ENCODE results near the gene HOXD3.

Gene HOXD3

DNA sequence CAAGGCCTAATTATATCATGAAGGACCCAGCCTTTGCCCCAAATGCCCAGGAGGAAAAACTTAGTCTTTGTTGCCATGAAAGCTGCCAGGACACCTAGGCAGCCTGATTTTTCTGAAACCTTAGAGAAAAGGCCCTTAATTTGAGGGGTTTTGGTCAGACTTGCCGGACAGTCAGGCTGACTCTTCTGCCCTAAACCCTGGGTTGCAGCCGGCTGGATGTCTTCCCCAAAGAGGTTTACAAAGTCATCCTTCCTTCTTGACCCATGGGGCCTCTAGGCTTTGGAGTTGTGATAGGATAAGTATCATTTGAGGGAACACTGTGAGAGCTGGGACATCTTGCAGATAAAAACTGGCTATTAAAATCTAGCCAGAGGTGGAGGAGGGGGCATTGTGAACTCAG lies 28.9 kb downstream of the HOXD3 start:
- DNase-seq: no peak

DNA sequence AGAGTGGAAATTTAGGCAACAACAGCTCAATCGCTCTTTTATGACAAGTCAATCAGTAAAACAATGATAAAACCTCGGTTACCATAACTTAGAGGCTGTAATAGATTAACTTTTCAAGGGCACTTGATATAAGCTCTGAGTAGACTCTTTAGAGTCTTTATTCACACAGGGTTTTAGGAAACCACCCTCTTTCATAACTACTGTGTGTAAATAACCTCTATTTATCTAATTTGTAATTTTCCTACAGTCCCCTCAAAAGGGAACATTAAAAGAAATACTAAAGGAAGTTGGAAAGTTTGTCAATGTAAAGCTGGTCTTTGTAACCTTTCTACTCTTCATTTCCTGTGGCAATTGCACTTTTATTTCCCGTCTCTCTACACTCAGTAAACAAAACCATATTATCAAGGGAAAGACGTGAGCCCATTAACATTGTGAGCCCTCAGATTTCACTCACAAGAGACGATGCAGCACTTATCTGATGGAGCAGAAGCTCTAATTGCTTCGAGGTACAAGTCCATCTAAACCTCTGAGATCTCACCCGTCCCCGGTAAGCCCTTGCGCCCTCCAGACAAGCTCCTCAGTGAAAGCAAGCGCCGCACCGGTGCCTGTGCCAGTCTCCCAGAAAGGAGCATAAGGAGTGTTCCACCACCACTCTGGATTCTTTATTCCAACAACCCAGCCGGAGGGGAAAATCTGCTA lies 30.2 kb downstream of the HOXD3 start:
- no peak for DNase-seq

DNA sequence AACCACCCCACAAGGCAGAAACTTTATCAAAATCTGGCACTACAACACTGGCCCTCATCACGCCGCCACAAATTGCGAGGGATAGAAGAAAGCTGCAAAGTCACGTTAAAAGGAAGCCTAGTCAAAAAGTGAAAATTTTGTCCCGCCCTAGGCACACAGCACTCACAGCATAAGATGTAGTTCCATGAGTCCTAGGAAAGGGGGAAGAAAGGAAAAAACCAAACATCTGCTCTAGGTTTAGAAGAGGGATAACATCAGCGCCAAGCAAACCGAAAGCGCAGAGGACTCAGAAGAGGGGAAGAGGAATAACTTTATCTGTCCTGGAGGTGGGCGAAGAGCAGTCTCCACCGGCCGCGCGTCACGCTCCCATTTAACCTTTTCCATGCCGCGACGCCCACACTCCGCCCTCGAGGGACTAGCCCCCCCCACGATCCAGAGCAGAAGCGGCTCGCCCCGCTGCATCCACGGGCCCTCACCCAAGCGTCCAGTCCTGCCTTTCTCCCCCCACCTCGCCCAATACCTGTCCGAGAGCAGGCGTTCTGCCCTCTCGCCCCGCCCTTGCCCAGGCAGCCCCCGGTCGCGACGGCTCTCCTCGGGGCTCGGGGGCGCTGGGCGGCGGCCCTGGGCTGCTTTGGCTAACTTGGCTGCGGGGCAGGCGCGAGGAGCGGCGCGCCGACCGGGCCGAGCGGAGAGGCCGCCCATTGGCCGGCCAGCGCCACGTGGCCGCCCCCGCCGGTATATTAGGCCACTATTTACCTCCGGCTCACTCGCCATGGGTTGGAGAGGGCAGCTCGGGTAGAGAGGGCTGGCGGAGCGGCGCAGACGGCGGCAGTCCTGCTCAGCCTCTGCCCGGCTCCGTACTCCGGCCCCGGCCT lies 31.0 kb downstream of the HOXD3 start, which contains the start of gene HOXD1:
HOXD1 (plus strand) TSS at position 770 of the 875 bp plus-strand sequence. CDS start 134 bp downstream, outside the sequence.
- DNase-seq: no peak

DNA sequence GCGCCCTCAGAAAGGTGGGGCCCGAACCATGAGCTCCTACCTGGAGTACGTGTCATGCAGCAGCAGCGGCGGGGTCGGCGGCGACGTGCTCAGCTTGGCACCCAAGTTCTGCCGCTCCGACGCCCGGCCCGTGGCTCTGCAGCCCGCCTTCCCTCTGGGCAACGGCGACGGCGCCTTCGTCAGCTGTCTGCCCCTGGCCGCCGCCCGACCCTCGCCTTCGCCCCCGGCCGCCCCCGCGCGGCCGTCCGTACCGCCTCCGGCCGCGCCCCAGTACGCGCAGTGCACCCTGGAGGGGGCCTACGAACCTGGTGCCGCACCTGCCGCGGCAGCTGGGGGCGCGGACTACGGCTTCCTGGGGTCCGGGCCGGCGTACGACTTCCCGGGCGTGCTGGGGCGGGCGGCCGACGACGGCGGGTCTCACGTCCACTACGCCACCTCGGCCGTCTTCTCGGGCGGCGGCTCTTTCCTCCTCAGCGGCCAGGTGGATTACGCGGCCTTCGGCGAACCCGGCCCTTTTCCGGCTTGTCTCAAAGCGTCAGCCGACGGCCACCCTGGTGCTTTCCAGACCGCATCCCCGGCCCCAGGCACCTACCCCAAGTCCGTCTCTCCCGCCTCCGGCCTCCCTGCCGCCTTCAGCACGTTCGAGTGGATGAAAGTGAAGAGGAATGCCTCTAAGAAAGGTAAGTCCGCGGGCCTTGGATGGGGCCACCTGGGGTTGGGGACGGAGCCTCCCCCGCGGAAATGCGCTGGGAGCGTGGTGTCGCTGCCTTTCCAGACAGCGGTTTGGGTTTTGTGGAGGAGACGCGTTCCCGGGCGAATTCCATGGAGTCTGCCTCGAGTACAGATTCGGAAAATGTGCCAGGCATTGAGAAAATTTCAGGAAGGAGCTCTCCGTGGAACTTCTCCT lies 31.9 kb downstream of the HOXD3 start:
- DNase-seq: no peak

DNA sequence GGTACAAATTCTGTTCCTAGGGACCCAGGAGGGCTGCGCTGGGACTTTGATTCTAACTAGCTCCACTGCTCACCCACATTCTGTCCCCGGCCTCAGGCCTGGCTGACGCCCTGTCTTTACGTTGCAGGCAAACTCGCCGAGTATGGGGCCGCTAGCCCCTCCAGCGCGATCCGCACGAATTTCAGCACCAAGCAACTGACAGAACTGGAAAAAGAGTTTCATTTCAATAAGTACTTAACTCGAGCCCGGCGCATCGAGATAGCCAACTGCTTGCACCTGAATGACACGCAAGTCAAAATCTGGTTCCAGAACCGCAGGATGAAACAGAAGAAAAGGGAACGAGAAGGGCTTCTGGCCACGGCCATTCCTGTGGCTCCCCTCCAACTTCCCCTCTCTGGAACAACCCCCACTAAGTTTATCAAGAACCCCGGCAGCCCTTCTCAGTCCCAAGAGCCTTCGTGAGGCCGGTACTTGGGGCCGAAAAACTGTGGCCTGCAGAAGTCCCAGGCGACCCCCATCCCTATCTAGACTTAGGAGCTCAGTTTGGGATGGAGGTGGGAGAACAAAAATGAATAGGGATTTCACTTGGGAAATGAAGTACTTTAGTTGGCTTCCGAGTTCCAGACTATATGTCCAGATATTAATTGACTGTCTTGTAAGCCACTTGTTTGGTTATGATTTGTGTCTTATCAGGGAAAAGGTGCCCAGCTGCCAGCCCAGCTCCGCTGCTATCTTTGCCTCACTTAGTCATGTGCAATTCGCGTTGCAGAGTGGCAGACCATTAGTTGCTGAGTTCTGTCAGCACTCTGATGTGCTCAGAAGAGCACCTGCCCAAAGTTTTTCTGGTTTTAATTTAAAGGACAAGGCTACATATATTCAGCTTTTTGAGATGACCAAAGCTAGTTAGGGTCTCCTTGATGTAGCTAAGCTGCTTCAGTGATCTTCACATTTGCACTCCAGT lies 32.9 kb downstream of the HOXD3 start:
- DNase-seq: no peak

DNA sequence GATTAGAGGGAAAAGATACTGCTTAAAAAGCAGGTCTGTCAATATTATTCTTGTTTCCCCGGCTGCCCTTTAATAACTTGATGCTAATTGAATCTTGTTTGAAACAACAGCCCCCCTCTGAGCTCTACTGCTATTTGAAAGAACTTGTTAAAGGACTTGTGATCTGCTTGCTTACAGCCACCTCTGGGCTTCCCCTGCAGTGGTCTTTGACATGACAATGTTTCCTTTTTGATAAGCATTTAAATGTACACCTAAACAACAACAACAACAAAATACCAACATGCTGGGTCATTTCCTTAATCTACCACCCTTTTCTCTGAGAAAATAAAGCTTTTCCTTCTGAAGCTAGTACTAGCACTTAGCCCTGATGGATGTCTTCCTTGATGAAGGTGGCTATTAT lies 35.2 kb downstream of the HOXD3 start:
- no peak for DNase-seq

DNA sequence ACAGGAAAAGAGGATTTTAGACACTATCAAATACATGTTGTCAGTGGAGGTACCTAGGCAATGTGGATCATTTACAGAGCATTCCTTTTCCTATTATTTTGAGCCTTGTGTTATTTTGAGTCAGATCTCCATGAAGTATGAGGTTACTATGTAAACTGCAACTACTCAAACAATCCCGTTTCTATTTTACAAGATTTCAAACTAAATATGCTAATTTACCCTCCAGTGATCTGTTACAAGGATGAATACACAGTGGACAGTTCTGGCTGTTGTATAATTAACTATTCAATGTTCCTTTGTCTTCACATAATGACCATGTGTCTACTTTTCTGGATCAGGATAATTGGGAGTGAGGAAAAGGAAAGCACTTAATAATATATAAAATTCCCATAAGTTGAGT lies 35.9 kb downstream of the HOXD3 start:
- DNase-seq: no peak

DNA sequence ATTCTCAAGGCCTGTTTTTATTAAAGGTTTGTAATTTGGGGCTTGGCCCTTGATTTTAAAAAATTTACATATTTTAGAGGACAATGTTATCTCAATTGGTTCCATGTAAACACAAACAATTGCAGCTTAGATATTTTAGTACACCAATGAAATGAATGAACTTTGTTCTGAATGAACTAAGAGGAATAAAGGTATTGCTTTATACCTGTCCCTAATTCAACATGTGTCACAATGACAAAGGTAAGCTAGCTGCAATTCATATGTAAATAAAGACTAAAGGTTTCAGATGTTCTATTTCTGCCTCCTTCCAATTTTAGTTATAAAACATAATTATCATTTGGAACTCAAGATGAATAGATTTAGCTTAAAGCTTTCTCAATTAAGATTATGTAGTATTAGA lies 42.8 kb downstream of the HOXD3 start:
- no peak for DNase-seq

DNA sequence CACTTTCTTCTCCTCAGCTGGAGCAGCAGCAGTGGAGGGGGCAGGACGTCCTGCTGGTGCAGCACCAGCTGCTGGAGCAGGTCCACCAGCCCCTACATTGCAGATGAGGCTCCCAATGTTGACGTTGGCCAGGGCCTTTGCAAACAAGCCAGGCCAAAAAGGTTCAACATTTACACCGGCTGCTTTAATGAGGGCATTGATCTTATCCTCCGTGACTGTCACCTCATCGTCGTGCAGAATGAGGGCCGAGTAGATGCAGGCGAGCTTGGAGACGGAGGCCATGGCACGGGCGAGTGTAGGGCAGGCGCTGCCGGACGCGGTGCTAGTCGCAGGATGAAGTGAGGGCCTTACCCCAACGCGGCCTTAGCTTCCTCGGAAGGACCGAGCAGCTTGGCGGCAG lies 43.9 kb downstream of the HOXD3 start:
- DNase-seq: no peak

DNA sequence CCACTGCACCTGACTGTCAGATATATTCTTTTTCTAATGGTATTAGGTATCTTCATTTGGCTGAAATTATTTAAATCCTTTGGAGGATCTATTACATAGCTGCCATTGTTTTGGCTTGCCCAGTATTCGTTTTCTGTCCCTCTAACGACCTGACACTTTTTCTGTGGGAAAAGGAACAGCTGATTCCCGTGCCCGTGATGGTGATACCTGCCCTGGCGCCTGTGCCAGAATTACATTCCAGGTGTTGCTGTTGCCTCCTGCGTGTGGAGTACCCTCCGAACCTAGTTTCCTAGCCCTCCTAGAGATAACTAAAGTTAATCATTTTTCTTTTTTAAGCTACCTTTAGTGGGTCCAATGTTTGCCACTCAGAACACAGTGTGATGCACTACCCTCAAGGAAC lies 45.4 kb downstream of the HOXD3 start:
- no peak for DNase-seq

DNA sequence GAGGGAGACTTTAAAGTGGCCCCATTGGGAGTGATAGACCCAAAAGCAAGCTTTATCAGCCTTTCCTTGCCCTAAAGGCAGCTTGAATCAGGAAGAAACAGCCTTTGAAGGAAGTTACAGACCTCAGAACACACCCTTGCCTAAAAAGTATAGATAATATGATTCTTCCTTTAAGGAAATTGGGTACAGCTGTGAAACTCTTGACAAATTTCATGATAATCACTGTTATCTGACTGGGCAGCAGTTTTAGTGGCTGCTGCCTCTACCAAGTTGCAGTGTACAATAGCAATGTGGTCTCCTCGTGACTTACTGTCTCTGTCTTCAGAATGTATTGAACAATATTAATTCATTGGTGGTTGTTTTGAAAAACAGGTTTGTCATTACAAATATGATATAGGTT lies 48.0 kb downstream of the HOXD3 start:
- DNase-seq: no peak

DNA sequence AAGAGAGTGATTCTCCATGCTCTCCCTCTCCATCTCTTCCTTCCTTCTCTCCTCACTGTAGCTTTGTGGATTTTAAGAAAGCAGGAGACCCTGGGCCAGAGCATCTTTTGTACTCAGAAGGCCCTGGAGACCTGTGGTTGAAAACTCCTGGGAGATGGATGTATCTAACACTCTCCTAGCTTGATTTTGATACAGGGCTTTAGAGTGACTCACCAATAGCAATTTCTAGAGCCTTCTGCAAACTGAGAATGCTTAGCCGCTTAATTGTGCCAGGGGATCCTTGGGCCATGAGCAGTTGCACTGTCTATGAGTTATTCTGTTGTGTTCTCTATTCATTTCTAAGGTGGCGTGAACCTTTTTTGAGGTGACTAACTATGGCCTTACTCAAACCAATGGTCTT lies 49.0 kb downstream of the HOXD3 start:
- no peak for DNase-seq

DNA sequence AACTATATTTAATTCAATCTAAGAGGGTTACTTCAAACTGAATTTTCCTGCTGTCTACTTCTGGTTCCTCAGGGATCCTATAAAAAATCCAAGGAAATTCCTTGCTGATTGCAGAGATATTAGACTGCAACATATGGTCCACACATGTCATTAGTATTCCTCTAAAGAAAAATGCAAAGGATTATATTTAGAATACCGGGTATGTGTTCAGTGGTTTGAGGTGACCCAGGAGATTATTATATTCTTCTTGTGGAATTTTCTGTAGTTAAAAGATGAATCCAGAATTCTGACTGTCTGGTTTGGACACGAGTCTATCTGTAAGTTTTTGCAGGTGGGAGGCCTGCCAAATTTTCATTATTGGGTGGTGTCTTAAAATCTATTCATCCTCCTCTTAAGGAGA lies 49.6 kb downstream of the HOXD3 start:
- no peak for DNase-seq

DNA sequence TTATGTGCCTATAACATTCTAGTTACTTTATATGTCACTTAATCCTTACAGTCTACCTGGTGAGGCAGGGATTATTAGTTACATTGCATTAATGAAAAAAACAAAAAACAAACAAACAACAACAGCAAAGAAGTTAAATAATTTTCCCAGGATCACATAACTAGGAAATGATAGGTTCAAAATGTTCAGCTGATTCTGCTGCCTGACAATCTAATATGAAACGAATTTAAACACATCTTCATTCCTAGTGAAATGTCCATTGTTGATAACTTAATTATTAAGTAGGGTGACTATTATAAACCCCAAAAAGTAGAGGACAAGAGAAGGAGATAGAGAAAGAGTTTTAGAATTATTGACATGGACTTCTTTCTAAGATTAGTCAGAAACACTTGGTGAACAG lies 54.0 kb downstream of the HOXD3 start:
- no peak for DNase-seq

DNA sequence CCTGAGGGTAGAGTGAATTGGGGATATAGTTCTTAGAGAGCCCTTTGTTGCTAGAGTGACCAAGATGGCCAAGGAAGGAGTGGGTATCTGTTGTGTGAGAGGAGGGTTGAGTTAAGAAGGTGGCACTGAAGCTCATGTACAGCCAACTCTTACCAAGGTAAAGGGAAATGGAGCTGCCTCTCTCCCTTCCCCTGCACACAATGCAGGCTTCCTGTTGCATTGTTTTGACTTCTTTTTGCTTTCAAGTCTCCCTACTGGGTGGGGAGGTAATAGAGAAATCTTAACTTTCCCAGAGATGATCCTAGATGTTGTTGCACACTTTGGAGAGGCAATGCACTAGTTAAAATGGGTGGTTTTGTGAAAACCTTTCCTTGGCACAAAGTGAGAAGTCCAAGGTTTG lies 55.2 kb downstream of the HOXD3 start:
- no peak for DNase-seq

DNA sequence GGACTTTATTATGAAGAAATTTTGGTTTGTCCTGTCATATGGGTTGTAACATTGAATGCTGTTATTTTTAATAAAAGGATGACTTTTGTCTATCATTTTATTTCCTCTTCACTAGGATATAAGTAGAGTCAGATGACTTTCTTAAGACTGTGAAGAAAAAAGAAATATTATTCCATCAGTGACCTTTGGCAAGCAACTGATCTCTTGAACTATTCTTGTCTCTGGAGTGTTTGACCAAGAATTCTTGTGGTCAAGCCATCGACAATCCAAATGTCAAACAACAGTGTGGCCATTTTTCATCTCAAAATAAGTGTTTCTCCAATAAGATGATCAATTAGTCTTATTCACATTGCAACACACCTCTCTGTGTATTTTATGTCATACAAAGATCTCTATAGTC lies 56.3 kb downstream of the HOXD3 start:
- no peak for DNase-seq
